CD4-positive, alpha-beta T cell (primary cell): Measurements from ENCODE around the gene PTPRN2. TPM values are rescaled to one million over a fixed set of nuclear protein-coding genes. Genes with fewer than 3 reads are reported as not detected.
"Not testable (repeated sequence)": the region's sequence is repeated elsewhere in the genome, so short reads cannot be mapped to it uniquely, and the experiment has no call there.

ENCODE experiments used
- ATAC-seq: fragments of 200-7000 bp; cut with Tn5 transposase; one replicate; pipeline ENCODE4 v1.10.0; 2022; ENCODE audit warnings: mild to moderate bottlenecking; ENCODE audit not compliant: poor library complexity
- CTCF ChIA-PET: fragments of 350-600 bp; sonication (Branson Sonifier 250); formaldehyde crosslinking; loops from one replicate; lab custom pipeline; 2021; ENCODE audit warnings: antibody characterized with exemption, inconsistent platforms; lab: Charles Lee
- POLR2A ChIA-PET: fragments of 350-600 bp; sonication (Branson Sonifier 250); formaldehyde crosslinking; loops from one replicate; lab custom pipeline; 2021; ENCODE audit warnings: antibody characterized with exemption, inconsistent platforms; lab: Charles Lee
- DNase-seq, 14 experiments: peaks; one replicate each; pipeline ENCODE4 v3.0.0-alpha.2; 2013 to 2020; ENCODE audit warnings: mixed read lengths in 2 of 14
- H3K27ac ChIP-seq, 2 donors: one replicate each; pipeline versions ENCODE4 v1.5.1 to v1.7.0; 2013; ENCODE audit warnings: low read length in 2 of 2, low read depth in 1 of 2, mild to moderate bottlenecking in 1 of 2
- H3K27me3 ChIP-seq, 2 experiments: 1 replicate in 1 of 2; 2 replicates in 1 of 2; pipeline versions ENCODE4 v1.6.1 to v1.7.0; 2013; ENCODE audit warnings: low read length in 2 of 2, control low read depth in 1 of 2, mild to moderate bottlenecking in 1 of 2, moderate library complexity in 1 of 2; ENCODE audit not compliant: insufficient read depth in 2 of 2, control insufficient read depth in 1 of 2
- H3K36me3 ChIP-seq: one replicate; pipeline ENCODE4 v1.6.1; 2013; ENCODE audit warnings: low read length, control low read depth; ENCODE audit not compliant: insufficient read depth
- H3K4me1 ChIP-seq: one replicate; pipeline ENCODE4 v1.6.1; 2013; ENCODE audit warnings: low read length, control low read depth; ENCODE audit not compliant: insufficient read depth
- H3K4me3 ChIP-seq: one replicate; pipeline ENCODE4 v1.5.1; 2013; ENCODE audit warnings: mild to moderate bottlenecking, low read length, moderate library complexity
- H3K9me3 ChIP-seq, 2 experiments: 1 replicate in 1 of 2; 2 replicates in 1 of 2; pipeline versions ENCODE4 v1.6.1 to v1.7.0; 2013; ENCODE audit warnings: low read length in 2 of 2, mild to moderate bottlenecking in 2 of 2, control low read depth in 1 of 2, moderate library complexity in 1 of 2; ENCODE audit not compliant: control insufficient read depth in 1 of 2, insufficient read depth in 1 of 2
- H3K27ac Mint-ChIP-seq: one replicate; pipeline ENCODE4 v1.8.0; 2020; ENCODE audit warnings: mixed read lengths
- H3K27me3 Mint-ChIP-seq: one replicate; pipeline ENCODE4 v1.8.0; 2021; ENCODE audit warnings: mixed read lengths
- H3K36me3 Mint-ChIP-seq: one replicate; pipeline ENCODE4 v1.8.0; 2021; ENCODE audit warnings: low read depth, mixed read lengths
- H3K4me1 Mint-ChIP-seq: one replicate; pipeline ENCODE4 v1.8.0; 2021; ENCODE audit warnings: low read depth, mixed read lengths
- H3K4me3 Mint-ChIP-seq: one replicate; pipeline ENCODE4 v1.8.0; 2020; ENCODE audit warnings: mild to moderate bottlenecking, mixed read lengths
- H3K9me3 Mint-ChIP-seq: one replicate; pipeline ENCODE4 v1.8.0; 2020; ENCODE audit warnings: mixed read lengths
- CTCF ChIP-seq: fragments of 200-600 bp; IDR thresholded peaks from one replicate; pipeline ENCODE4 v1.8.0; 2022; ENCODE audit warnings: antibody characterized with exemption, mild to moderate bottlenecking
- intact Hi-C, 2 experiments: fragments of 100-400 bp; cut with DNase I in 1 of 2; cut with micrococcal nuclease in 1 of 2; formaldehyde crosslinking; loops; one replicate each; pipeline versions ENCODE4 v1.15.1 to v1.9.0; 2023 to 2025; cut with DNase I, micrococcal nuclease
- total RNA-seq, 174 experiments: library from RNA in 2 of 174; stranded (reverse) in 2 of 174; gene quantifications; one replicate each; pipeline ENCODE4 v1.2.3 and lab custom pipeline; 2021 to 2026

The PTPRN2 gene
- total RNA-seq, 2 experiments from 2014 or later, result 0.34 to 0.44 TPM

DNA sequence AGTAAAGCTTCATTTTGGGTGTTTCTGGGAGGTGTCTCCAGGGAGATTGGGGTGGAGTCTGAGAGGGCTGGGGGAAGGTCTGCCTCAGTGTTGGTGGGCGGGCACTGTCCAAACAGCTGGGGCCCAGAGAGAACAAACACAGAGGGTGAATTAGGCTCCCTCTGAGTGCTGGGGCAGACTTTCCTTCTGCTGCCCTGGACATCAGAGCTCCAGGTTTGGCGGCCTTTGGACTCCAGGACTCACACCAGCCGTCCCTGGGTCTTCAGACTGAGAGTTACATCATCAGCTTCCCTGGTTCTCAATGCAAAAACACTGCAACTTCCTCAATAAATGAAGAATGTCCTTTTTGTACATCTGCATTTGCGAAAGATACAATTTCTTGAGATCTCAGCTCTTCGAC, 427.4 kb downstream of the PTPRN2 start:
- POLR2A ChIA-PET, result no interaction called here
- Histone ChIP-seq H3K4me1 (no peaks in the 10 kb centered on the region), H3K9me3 (peaks cover 0 to 41% of the 10 kb centered on the region in 2 experiments), H3K36me3 (no peaks in the 10 kb centered on the region), H3K4me3 (no peak overlapping the region), H3K27ac (no peak overlapping the region), H3K27me3 (no peaks in the 10 kb centered on the region)
- no peak for TF ChIP-seq CTCF
- no peak for DNase-seq
- Mint-ChIP-seq H3K36me3 (no peaks in the 10 kb centered on the region), H3K4me3 (no peak overlapping the region), H3K27me3 (no peaks in the 10 kb centered on the region), H3K4me1 (no peaks in the 10 kb centered on the region), H3K27ac (no peak overlapping the region), H3K9me3 (no peaks in the 10 kb centered on the region)
- ATAC-seq, result no peak
- CTCF ChIA-PET, result no interaction called here
- intact Hi-C loops, result no loop called here

GRCh38 chr7:158157460-158157859, 430.2 kb downstream of the PTPRN2 start:
- no peaks in the 10 kb centered on the region for H3K4me1 Mint-ChIP-seq
- Histone ChIP-seq H3K4me1 (no peaks in the 10 kb centered on the region), H3K27me3 (no peaks in the 10 kb centered on the region), H3K27ac (no peak overlapping the region), H3K9me3 (peaks cover 0 to 45% of the 10 kb centered on the region in 2 experiments), H3K36me3 (no peaks in the 10 kb centered on the region), H3K4me3 (no peak overlapping the region)
- POLR2A ChIA-PET, result no interaction called here
- no peaks in the 10 kb centered on the region for H3K36me3 Mint-ChIP-seq
- H3K27me3 Mint-ChIP-seq, result no peaks in the 10 kb centered on the region
- intact Hi-C loops, result no loop called here
- CTCF ChIA-PET, result no interaction called here
- ATAC-seq (no peak), DNase-seq (no peak)
- H3K4me3 Mint-ChIP-seq, result no peak overlapping the region
- TF ChIP-seq CTCF, result no peak
- no peak overlapping the region for H3K27ac Mint-ChIP-seq
- no peaks in the 10 kb centered on the region for H3K9me3 Mint-ChIP-seq

DNA sequence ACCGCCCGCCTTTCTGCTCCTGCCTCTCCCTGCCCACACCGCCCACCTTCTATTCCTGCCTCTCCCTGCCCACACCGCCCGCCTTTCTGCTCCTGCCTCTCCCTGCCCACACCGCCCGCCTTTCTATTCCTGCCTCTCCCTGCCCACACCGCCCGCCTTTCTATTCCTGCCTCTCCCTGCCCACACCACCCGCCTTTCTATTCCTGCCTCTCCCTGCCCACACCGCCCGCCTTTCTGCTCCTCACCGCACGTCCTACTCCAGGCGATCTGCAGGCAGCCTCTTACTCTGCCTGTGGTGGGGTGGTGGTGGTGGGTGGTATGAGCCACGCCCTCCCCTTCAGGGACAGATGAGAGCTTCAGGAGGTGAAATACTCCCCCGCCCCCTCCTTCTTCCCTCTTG, 436.4 kb downstream of the PTPRN2 start:
- H3K36me3 Mint-ChIP-seq, H3K4me3 ChIP-seq, H3K9me3 Mint-ChIP-seq, POLR2A ChIA-PET, H3K27ac ChIP-seq, ATAC-seq, H3K4me1 ChIP-seq, H3K27me3 ChIP-seq, H3K27ac Mint-ChIP-seq, H3K4me3 Mint-ChIP-seq, CTCF ChIA-PET, H3K27me3 Mint-ChIP-seq, H3K4me1 Mint-ChIP-seq, intact Hi-C loops, H3K36me3 ChIP-seq: not testable (repeated sequence)
- DNase-seq, result peak in 8 of 14 experiments; percentile 1 to 52 (median 21)
- peaks cover 0 to 58% of the 10 kb centered on the region in 2 experiments for H3K9me3 ChIP-seq

GRCh38 chr7:158150234-158150633, 437.4 kb downstream of the PTPRN2 start:
- Mint-ChIP-seq H3K27ac (no peak overlapping the region), H3K9me3 (no peaks in the 10 kb centered on the region), H3K36me3 (no peaks in the 10 kb centered on the region), H3K4me1 (no peaks in the 10 kb centered on the region), H3K27me3 (no peaks in the 10 kb centered on the region), H3K4me3 (no peak overlapping the region)
- no peak for TF ChIP-seq CTCF
- Histone ChIP-seq H3K27me3 (no peaks in the 10 kb centered on the region), H3K4me1 (peaks cover 2% of the 10 kb centered on the region), H3K36me3 (no peaks in the 10 kb centered on the region), H3K4me3 (no peak overlapping the region), H3K9me3 (peaks cover 0 to 63% of the 10 kb centered on the region in 2 experiments), H3K27ac (no peak overlapping the region)
- intact Hi-C loops, result no loop called here
- ATAC-seq (no peak), DNase-seq (no peak)
- POLR2A ChIA-PET, result no interaction called here
- CTCF ChIA-PET, result no interaction called here

DNA sequence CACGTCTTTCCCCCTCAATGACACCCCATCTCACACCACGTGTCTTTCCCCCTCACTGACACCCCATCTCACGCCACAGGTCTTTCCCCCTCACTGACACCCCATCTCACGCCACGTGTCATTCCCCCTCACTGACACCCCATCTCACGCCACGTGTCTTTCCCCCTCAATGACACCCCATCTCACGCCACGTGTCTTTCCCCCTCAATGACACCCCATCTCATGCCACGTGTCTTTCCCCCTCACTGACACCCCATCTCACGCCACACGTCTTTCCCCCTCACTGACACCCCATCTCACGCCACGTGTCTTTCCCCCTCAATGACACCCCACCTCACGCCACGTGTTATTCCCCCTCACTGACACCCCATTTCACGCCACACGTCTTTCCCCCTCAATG, 440.2 kb downstream of the PTPRN2 start:
- H3K4me1 Mint-ChIP-seq, H3K36me3 Mint-ChIP-seq, ATAC-seq, H3K9me3 Mint-ChIP-seq, POLR2A ChIA-PET, H3K4me3 Mint-ChIP-seq, H3K4me3 ChIP-seq, H3K27me3 Mint-ChIP-seq, H3K36me3 ChIP-seq, H3K27ac ChIP-seq, H3K4me1 ChIP-seq, H3K27ac Mint-ChIP-seq, H3K27me3 ChIP-seq, intact Hi-C loops, CTCF ChIA-PET: not testable (repeated sequence)
- peaks cover 0 to 73% of the 10 kb centered on the region in 2 experiments for H3K9me3 ChIP-seq
- peak in 1 of 14 experiments; percentile 38 for DNase-seq
